HG02763 (cell line): ENCODE results near the gene MAPK12.

Experiments used
- ATAC-seq: cut with Tn5 transposase; IDR thresholded peaks from one replicate; pipeline ENCODE4 v1.9.1; 2021; ENCODE audit warnings: mild to moderate bottlenecking, moderate library complexity; ENCODE audit not compliant: unreplicated experiment

Gene MAPK12

DNA sequence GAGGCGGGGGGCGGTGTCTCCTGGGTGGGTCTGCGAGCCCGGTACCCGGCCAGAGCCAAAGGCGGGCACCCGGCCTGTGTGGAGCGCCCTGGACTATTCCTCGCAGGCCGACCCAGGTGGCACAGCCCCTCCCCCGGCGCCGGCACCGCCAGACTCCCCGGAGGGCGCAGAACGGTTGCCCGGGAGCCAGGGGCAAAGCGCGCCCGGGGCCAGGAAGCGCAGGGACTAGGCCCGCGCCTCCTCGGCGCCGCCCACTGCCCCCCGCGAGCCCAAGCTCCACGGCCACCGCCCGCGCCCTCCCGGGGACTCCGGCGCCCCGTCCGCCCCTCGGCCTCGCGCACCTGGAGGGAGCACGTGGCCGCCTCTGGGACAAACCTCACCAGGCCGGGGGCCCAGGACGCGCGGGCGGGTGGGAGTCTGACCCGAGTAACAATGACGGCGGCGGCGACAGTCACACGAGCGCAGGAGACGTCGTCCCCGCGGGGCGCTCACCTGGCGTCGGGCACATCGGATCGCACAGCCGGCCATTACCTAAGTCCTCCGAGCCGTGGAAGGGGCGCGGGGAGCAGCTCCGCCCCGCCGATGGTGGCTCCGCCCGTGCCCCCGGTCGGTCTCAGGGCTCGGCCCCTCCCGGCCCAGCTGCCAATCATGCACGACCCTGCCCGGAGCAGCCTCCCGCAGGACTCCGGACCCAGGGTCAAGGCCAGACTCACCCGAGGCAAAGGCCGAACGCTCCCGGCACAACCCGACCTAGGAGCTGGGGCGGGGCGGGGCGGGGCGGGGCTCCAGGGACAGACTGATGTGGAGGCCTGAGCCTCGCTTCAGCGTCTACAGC, 38.5 kb upstream of the MAPK12 start:
- ATAC-seq: no peak

DNA sequence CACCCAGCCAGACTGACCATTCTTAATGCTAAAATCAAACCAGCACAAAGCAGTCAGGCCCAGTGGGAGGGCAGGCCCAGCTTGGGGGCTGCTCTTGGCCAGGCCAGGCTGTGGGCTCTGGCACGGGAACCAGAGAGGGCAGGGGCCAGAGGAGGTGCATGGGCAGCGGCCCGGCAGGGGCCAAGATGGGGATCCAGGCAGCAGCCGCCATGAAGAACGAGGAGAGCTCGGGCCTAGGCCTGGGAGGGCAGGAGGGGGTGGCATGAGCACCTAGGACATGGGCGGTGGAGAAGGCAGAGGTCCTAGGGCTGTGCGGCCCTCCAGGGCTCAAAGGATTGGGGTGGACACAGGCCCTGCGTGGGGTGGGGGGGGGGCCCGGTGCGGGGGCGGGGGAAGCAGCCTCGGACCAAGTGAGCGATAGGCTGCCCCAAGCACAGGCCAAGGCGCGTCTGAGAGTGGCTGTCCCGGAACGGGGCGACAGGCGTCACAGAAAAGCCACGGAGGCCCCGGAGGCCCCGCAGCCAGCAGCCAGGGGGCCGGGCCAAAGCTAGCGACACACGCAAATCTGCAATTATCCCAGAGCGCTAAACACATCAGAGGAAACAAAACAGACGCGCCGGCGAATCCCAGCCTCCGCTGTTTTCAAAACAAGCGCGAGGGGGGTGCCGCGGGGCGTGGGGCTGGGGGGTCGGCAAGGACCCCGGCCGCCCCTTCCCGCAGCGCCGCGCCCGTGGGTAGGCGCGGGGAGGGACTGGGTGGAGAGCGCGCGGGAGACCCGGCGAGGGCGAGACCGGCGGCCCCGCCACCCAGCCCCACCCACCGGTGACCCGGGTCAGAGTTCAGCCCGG, 37.7 kb upstream of the MAPK12 start:
- no peak for ATAC-seq

DNA sequence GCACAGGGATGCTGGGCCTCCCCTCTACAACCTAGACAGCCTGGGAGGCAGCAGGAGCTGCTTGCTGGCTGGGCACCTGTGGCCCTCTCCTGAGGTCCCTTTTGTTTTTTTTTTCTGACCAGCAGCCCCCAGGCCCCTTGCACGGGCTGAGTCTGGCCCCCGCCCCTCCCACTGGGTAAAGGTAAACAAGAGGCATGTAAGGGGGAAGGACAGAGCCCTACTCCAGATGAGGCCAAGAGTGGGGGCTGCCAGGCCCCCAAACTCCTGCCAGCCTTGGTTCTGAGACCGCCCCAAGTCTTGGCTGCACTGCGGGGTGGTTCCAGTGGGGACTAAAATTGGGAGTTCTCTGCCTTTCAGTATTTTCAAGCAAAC, 36.8 kb upstream of the MAPK12 start:
- no peak for ATAC-seq

DNA sequence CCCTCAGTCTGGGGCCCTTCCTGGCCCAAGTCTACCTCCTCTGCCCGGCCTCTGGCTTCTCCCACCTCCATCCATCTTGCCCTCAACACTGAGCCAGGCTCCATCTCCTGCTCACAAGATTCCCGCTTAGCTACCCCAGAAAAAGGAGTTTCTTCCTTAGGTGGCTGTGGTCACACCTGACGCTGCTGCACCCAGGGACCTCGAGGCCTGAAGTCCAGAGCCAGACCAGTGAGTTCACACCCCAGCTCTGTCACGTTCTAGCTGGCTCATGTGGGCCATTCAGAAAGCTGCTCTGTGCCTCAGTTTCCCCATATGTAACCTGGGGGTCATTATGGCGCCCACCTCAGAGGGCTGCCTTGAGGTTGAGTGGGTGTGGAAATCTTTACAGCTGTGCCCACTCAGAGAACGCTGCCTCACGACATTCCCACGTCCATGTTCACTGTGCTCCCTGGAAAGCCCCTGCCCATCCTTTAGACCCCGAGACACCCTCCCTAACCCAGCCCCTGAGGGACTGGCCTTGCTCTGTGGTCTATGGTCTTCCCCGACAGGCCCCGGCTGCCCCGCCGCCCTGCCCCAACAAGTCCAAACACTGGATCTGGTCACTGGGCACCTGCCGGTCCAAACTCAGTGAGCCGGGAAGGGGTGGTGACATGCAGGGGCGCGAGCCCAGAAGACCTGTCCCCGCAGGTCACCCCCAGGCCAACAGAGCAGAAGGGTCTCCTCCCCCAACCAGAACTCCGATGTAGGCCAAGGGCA, 36.2 kb upstream of the MAPK12 start:
- no peak for ATAC-seq

DNA sequence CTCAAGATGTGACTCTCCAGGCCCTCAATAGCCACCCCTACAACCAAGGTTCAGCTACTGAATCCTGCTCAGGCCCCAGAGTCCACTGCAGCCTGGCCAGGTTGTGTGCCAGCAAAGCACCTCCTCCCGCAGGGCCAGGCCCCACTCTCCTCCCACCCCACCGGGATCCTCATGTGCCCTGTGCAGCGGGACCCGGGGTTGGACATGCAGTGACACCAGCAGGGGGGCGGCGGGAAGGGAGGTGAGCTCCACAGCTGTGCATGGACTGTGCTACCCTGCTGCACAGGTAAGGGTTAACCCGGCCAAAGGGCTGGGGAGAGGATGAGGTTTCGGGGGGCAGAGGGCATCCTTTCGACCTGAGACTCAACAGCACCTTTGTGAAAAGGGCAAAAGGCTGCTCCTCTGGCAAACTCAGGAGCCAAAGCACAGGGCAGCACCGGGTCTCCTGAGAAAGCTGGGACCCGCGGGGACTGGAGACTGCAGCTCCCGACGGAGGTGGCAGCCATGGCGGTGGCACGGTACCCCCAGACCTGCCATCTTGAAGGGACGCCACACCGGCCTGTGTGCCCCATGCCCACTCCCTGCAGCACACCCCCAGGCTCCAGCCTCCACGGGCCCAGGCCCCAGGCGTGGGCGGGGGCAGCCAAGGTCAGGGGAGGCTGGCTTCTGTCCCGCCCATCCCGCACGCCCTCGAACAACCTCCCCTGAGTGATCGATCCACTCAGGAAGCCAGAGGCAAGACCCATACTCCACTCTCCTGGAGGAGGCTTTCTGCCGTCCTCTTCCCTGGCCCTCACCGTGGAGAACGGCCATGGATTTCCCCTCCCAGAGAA, 35.4 kb upstream of the MAPK12 start:
- no peak for ATAC-seq

DNA sequence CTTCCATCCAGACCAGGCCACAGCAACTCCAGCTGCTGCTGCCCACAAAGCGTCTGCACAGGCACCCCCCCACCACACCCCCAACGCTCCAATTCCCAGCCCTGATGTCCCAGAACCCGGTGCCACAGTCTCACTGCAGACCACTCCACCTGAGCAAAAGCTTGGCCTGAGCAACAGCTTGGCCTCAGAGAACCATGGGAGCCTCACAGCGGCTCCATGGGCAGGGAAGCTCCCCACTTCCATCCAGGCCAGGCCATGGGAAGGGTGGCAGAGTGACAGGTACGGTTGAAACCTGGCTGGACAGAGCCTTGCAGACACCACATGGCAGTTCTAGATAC, 32.8 kb upstream of the MAPK12 start:
- ATAC-seq: no peak

DNA sequence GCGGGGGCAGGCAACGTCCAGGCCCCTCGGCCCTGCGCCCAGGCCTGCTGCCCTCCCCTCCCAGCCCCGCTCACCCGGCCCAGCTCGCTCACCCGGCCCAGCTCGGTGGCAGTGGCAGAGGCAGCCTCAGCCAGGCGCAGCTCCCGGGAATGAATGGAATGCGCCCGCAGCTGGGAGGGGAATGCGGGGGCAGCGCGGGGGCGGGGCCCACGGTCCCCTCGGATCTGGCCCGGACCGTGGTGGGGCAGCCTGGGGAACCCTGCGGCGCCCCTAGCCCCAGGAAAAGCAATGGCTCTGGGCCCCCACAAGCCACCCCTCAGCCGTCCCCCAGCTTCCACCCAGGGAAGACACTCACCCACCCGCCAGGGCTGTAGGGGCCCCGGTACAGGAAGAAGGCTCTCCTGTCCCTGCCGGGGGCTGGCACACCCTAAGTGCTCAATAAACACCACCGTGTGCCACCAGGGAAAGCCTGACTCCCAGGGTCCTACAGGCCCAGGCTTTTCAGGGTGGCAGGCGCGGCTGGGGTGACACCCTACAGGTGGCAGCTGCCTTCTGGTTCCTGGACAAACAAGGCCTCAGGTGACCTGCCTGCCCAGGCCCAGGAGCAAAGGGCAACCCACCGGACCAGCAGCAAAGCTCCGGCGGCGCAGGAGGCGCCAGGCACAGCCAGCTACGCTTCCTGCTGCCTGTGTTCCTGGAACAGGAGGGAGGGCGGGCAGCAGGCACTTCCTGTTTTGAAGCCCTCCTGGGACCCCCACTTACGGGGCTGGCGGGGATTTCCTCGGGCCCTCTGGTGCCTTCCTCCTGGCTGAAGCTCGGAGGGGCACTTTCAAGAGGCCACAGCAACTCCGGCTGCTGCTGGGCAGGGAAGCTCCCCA, 32.2 kb upstream of the MAPK12 start:
- ATAC-seq: no peak

DNA sequence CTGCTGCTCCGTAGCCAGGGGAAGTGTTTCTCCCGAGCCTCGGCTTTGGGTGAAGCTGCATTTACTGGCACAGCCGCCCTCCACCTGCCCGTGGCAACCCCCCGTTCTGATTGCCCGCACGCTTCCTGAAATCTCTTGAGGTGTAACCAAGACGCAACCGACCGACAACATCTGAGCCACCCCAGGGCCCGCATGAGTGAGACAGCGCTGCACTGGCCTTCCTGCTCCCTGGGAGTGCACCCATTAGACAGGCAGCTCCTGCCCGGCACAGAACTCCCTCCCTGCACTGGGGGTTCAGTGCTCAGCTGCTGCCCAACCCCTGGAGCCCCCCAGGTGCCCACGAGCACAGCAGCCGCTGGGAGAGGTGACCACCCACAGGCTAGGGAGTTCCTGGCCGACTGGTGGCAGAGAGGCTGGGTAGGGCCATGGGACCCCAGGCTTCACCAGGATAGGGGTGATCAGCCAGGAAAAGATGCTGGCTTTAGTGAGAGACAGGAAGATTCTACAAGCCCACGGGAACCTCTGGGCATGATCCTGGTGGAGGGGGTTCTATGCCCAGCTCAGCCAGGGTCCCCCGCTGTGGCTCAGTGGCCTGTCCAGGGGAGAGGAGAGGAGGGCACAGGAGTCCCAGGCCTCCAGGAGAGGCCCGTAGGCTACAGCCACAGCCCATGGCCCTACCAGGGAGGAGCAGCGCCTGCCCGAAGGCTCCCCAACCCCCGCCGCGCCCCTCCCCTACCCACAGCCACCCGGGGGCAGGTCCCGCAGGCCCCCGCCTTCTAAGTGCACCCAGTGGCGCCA, 31.4 kb upstream of the MAPK12 start:
- ATAC-seq: no peak

DNA sequence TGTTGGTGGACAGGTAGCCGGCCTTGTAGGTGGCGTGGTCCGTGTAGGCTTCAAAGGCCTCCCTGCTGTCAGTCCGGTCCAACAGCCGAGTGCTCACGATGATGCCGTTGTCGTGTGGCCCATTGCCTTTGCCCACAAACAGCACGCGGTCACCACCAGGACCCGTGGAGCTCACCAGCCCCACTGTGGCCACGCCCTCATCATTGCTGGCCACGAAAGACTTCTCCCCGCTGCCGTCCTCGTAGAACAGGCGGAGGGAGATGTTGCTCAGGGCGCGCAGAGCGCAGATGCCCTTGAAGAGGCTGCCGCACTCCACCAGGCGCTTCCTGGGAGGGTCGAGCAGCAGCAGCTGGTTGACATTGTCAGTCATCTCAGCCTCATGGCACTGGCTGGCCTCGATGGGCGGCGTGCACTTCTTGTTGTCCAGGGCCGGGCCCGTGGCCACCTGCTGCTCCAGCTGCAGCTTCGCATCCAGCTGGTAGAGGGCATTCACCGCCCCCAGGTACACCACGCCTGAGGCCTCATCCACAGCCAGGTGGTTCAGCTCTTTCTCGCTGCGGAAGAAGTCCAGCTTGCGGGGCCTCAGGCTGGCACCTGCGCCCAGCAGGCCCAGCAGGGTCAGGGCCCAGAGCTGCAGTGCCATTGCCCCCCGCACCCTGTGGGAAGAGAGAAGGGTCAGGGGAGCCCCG, 28.6 kb upstream of the MAPK12 start:
- no peak for ATAC-seq

DNA sequence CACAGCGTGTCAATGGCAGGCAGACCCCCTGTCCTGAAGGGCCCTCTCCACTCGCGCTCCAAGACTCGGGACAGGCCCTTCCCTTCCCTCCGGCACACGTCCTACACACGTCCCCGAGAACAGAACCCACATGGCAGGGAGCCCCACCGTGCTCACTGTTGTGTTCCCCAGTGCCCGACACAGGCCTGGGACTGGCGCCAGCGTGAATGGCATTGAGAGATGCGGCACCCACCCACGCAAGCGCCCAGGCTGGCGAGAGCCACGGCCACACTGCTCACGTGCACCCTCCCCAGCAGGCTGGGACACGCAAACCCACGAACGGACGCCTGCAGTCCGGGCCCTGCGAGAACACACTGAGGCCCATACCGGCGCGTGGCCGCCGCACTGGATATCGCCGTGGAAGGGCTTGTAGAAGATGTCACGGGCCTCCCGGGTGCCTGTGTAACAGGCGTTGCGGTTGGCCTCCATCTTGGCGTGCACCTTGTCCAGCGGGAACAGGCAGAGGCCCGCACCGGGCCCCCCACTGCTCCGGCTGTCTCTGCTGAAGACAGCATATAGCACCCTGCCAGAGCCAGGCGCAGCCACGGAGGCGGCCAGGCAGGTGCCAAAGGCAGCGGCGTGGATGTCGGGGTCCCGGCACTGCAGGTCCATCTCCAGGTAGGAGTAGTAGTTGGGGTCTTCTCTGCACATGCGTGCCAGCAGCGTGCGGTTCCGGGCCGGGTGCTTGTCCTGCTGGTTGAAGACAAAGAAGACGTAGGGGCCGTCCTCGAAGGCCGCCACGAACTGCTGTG, 27.9 kb upstream of the MAPK12 start:
- no peak for ATAC-seq

DNA sequence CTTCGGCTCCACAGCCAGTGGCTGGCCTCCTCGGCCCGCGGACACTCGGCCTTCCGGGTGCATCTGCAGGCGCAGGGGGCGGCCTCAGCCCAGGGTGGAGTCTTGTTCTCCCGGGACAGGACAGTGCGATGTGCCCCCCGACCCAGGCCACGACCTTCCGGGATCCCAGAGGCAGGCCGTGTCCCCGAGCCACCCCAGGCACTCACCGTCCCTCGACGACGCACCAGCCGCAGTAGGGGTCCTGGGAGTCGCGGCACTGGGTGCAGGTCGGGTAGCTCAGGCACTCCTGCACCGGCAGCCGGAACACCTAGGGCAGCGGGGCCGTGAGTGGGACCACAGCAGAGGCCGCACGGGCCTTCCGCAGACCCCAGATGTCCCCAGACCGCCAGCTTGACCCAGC, 26.2 kb upstream of the MAPK12 start:
- ATAC-seq: no peak

DNA sequence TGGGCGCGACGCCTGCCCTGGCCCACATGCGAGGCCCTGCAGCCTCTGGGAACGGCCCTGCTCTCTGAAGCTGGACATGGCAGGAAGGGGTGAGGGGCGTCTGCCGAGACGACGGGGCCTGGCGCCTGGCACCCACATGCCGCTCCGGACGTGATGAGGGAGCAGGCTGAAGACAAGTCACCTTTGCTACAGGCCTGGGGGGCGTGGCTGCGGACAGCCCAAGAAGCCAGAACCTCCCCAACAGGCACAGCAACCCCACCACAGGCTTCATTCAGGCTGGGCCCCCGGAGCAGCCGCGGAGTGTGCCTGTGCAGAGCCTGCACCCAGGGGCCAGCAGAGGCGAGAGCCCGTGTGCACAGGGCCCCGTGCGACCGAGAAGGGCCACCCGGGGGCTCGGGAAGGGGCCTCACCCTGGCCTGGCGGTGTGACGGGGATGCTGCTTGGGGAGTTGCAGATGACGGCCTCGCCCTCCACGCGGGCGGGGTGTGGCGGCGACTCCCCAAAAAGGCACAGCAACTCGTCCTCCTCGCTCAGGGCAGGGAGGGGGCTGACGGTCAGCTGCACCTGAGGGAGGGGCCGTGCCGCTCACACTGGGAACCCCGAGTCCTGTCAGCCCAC, 25.3 kb upstream of the MAPK12 start:
- ATAC-seq: no peak

DNA sequence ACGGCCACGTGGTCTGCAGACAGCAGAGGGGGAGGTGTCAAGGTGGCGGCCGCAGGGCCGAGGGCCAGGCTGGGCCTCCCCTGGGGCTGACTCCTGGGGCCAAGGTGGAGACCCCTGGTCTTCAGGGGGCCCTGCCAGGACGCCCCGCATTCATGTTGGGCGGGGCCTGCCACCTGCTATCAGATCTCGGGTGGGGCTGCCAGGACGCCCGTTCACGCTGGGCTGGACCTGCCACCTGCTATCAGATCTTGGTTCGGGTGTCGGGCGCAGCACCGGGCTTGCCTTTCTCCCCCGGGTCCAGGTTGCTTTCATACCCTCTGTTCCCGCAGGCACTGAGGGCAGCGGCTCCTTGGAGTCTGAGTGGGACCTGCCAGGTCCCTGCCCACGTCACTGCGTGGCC, 24.8 kb upstream of the MAPK12 start:
- no peak for ATAC-seq

DNA sequence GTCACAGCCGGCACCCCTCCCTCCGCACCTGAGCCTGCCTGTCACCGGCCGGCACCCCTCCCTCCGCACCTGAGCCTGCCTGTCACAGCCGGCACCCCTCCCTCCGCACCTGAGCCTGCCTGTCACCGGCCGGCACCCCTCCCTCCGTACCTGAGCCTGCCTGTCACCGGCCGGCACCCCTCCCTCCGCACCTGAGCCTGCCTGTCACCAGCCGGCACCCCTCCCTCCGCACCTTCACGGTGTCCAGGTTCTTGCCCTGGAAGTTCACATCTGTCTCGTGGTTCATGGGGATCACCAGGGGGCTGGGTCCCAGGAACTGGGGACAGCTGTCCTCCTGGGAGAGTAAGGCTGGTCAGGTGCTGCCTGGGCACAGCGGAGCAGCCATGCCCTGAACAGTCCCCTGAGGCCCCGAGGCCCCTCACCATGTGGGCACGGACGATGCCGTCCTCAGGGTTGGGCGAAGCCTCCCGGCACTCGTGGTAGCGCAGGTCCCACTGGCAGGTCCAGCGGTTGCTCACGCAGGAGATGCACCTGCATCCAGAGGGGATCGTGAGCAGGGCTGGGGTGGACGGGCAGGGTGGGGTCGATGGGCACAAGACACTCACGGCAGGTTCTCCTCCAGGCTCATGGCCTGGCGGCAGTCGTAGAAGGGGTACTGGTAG, 24.2 kb upstream of the MAPK12 start:
- ATAC-seq: no peak

DNA sequence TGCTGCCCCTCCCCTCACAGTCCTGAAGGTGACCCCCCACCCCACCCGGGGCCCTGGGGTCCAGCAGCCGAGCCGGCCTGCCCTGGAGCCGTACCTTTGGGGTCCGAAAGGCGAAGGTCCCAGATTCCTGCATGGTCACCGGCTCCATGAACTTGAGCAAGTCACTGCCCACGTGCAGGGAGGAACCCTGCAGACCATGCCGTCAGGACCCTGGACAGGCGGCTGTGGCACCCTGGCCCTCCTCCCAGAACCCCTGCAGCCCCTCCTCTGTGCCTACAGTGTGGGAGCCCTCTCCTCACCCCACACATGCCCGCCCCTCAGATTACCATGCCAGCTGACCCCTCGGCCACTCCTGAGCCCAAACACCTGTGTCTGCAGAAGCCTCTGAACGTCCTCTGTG, 23.0 kb upstream of the MAPK12 start:
- no peak for ATAC-seq

DNA sequence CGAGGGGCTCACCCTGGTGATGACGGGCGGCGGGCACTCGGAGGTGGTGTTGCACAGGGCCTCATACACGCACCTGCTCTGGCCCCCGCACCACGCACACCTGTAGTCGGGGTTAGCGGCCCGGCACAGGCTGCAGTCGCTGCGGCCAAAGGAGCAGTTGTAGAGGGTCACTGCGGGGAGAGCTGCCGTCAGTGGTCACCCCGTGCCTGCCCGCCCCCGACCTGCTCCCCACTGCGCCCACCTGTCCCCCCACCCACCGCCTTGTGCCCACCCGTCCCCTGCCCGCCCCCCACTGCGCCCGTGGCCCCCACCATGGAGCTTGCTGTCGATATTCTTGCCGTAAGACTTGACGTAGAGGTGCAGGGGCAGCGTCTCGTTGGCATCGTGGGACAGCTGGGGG, 22.3 kb upstream of the MAPK12 start:
- no peak for ATAC-seq
